ENCODE data around the gene CAPS.

DNA sequence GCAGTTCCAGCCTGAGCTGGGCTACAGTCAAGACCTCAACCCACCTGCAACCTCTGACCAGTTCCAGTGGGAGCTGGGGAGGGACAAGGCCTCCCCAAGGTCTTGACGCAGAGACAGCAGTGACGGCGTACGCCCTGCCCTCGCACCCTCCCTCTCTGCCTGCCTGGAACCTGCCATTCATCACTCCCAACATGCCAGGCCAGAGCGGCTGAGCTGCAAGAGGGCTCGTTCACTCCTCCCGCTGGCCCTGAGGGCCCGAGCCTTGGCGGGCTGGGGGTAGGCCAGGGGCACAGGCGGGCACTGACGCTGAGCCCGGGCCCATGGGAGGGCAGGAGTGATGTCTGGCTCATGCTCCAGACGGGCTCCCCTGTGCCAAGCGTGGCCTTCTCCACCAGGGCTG is 18.6 kb upstream of the CAPS start:
- TF ChIP-seq, protein P1, sequence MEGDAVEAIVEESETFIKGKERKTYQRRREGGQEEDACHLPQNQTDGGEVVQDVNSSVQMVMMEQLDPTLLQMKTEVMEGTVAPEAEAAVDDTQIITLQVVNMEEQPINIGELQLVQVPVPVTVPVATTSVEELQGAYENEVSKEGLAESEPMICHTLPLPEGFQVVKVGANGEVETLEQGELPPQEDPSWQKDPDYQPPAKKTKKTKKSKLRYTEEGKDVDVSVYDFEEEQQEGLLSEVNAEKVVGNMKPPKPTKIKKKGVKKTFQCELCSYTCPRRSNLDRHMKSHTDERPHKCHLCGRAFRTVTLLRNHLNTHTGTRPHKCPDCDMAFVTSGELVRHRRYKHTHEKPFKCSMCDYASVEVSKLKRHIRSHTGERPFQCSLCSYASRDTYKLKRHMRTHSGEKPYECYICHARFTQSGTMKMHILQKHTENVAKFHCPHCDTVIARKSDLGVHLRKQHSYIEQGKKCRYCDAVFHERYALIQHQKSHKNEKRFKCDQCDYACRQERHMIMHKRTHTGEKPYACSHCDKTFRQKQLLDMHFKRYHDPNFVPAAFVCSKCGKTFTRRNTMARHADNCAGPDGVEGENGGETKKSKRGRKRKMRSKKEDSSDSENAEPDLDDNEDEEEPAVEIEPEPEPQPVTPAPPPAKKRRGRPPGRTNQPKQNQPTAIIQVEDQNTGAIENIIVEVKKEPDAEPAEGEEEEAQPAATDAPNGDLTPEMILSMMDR (IDR thresholded peaks at IDR 0.05; ENCODE audit: insufficient read depth, low read length, poor library complexity, severe bottlenecking), result no peak
- no peak for TF ChIP-seq EZH2phosphoT487 (conservative IDR thresholded peaks at IDR 0.05; ENCODE audit: low read length)

All from SU-DHL-6 (cell line).